Measurements from ENCODE around the gene KRT74.
A peak's percentile ranks its signal among the peaks of the same experiment; 100 is the strongest.

KRT74 gene

DNA sequence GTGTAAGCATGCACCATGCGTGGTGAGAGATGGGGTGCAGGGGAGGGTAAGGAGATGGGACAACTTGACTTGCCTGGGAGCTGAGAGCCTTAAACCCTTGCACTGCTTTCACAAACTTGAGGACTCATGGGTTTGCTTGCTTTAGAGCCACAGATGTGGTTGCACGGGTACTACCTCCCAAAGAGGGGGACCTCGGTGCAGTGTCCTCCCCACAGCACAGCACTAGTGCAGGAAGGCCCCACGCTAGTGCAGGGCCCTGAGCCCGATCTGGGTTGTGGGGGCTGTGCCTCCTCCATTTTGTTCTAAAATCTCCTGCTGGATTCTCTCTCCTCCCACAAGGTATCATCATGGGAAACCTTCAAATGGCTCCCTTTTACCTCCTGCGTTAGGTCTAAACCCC lies 16.4 kb upstream of the KRT74 start:
- Histone ChIP-seq H3K9me3 (ENCODE audit: control insufficient read depth, low read length) (no peaks in the 10 kb centered on the region), H3K27ac (ENCODE audit: insufficient read depth, low read length, poor library complexity, severe bottlenecking) (no peak overlapping the region), H3K27me3 (replicated peaks; ENCODE audit: control insufficient read depth, insufficient read depth, low read length, poor library complexity, severe bottlenecking) (no peaks in the 10 kb centered on the region), H3K36me3 (ENCODE audit: control insufficient read depth, insufficient read depth, low read length) (no peaks in the 10 kb centered on the region), H3K4me1 (ENCODE audit: control insufficient read depth, insufficient read depth, low read length, poor library complexity, severe bottlenecking) (peaks cover 13% of the 10 kb centered on the region), H3K4me3 (ENCODE audit: insufficient read depth, low read depth, low read length, poor library complexity, severe bottlenecking) (no peak overlapping the region)
- DNase-seq, result no peak

DNA sequence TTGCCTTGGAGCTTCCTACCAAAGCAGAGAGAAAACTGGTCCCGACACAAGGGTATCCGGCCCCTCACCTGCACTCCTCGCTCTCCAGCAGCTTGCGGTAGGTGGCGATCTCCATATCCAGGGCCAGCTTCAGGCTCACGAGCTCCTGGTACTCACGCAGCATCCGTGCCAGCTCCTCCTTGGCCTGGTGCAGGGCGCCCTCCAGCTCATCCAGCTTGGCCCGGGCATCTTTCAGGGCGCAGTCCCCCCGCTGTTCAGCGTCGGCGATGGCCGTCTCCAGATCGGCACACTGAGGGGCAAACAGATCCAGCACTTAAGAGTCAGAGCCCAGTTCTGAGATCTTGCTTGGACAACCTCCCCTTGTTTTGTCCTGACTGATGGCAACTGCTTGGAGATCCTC lies 13.9 kb upstream of the KRT74 start:
- H3K36me3 ChIP-seq (ENCODE audit: control insufficient read depth, insufficient read depth, low read length), result no peaks in the 10 kb centered on the region
- no peaks in the 10 kb centered on the region for H3K9me3 ChIP-seq (ENCODE audit: control insufficient read depth, low read length)
- H3K4me3 ChIP-seq (ENCODE audit: insufficient read depth, low read depth, low read length, poor library complexity, severe bottlenecking), result no peak overlapping the region
- H3K27me3 ChIP-seq (replicated peaks; ENCODE audit: control insufficient read depth, insufficient read depth, low read length, poor library complexity, severe bottlenecking), result no peaks in the 10 kb centered on the region
- no peak for DNase-seq
- H3K27ac ChIP-seq (ENCODE audit: insufficient read depth, low read length, poor library complexity, severe bottlenecking), result no peak overlapping the region
- H3K4me1 ChIP-seq (ENCODE audit: control insufficient read depth, insufficient read depth, low read length, poor library complexity, severe bottlenecking), result peaks cover 13% of the 10 kb centered on the region

DNA sequence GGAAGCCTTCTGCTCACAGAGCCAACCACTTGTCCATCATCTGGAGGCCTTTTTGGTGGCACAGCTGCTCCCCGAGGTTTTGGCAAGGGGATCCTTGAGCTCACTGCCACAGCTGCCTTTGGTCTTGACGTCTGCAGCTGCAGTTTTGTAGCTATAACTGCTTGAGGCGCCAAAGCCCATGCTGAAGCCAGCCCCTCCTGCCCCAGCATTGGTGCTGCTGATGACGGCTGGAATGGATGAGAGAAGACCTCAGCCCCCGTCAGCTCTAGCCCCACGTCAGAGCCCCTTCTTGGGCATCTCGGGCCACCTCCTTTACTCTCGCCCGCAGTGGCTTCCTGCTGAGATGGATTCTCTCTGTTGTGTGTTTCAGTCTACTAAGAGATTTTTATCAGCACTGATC lies 12.3 kb upstream of the KRT74 start:
- Histone ChIP-seq H3K36me3 (ENCODE audit: control insufficient read depth, insufficient read depth, low read length) (no peaks in the 10 kb centered on the region), H3K4me1 (ENCODE audit: control insufficient read depth, insufficient read depth, low read length, poor library complexity, severe bottlenecking) (peaks cover 13% of the 10 kb centered on the region), H3K9me3 (ENCODE audit: control insufficient read depth, low read length) (no peaks in the 10 kb centered on the region), H3K27ac (ENCODE audit: insufficient read depth, low read length, poor library complexity, severe bottlenecking) (no peak overlapping the region), H3K27me3 (replicated peaks; ENCODE audit: control insufficient read depth, insufficient read depth, low read length, poor library complexity, severe bottlenecking) (no peaks in the 10 kb centered on the region), H3K4me3 (ENCODE audit: insufficient read depth, low read depth, low read length, poor library complexity, severe bottlenecking) (no peak overlapping the region)
- peak; percentile 17 to 43 (median 24) for DNase-seq

DNA sequence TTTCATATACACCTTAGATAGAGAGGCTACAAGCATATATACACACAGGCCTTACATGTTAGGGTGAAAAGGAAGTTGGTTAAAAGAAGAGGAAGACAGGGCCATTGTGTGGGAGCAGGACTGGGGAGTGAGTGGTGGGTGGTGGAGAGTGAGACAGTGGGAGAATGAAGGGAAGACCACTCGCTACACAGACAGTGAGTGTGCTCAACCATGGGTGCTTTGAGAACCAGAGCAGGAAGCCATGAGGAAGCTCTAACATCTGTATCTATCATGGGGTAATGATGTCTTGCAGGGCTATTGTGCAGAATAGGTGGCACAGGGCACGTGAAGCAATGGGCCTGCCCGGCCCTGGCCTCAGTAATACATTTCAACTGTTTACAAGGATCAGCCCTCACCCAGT lies 11.4 kb upstream of the KRT74 start:
- DNase-seq, result no peak
- no peak overlapping the region for H3K4me3 ChIP-seq (ENCODE audit: insufficient read depth, low read depth, low read length, poor library complexity, severe bottlenecking)
- no peaks in the 10 kb centered on the region for H3K36me3 ChIP-seq (ENCODE audit: control insufficient read depth, insufficient read depth, low read length)
- no peak overlapping the region for H3K27ac ChIP-seq (ENCODE audit: insufficient read depth, low read length, poor library complexity, severe bottlenecking)
- H3K4me1 ChIP-seq (ENCODE audit: control insufficient read depth, insufficient read depth, low read length, poor library complexity, severe bottlenecking), result peaks cover 13% of the 10 kb centered on the region
- no peaks in the 10 kb centered on the region for H3K9me3 ChIP-seq (ENCODE audit: control insufficient read depth, low read length)
- H3K27me3 ChIP-seq (replicated peaks; ENCODE audit: control insufficient read depth, insufficient read depth, low read length, poor library complexity, severe bottlenecking), result no peaks in the 10 kb centered on the region

DNA sequence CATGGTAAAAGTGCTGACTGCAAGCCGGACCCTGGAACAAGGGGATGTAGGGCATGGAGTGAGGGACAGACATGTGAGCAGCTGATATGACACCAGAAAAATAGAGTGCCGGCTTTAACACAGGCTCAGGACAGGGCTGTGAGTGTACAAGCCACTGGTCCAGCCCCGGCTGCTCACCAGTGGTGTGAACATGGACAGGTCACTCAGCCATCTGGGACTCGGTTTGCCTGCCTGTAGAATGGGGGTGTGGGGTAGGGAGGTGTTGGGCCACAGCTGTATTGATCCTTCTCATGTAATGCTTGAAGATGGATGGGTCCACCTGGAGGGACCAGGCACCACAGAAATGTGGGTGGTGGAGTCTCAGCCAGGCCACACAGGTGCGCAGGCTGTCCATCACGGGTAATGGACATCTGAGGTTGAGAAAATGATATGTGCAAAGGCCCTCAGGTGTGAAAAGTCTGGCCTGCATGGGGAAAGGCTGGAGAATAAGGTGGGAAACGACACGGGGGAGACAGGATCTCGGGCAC lies 10.6 kb upstream of the KRT74 start:
- Histone ChIP-seq H3K4me1 (ENCODE audit: control insufficient read depth, insufficient read depth, low read length, poor library complexity, severe bottlenecking) (peaks cover 13% of the 10 kb centered on the region), H3K36me3 (ENCODE audit: control insufficient read depth, insufficient read depth, low read length) (no peaks in the 10 kb centered on the region), H3K4me3 (ENCODE audit: insufficient read depth, low read depth, low read length, poor library complexity, severe bottlenecking) (no peak overlapping the region), H3K27ac (ENCODE audit: insufficient read depth, low read length, poor library complexity, severe bottlenecking) (no peak overlapping the region), H3K9me3 (ENCODE audit: control insufficient read depth, low read length) (no peaks in the 10 kb centered on the region), H3K27me3 (replicated peaks; ENCODE audit: control insufficient read depth, insufficient read depth, low read length, poor library complexity, severe bottlenecking) (no peaks in the 10 kb centered on the region)
- no peak for DNase-seq

DNA sequence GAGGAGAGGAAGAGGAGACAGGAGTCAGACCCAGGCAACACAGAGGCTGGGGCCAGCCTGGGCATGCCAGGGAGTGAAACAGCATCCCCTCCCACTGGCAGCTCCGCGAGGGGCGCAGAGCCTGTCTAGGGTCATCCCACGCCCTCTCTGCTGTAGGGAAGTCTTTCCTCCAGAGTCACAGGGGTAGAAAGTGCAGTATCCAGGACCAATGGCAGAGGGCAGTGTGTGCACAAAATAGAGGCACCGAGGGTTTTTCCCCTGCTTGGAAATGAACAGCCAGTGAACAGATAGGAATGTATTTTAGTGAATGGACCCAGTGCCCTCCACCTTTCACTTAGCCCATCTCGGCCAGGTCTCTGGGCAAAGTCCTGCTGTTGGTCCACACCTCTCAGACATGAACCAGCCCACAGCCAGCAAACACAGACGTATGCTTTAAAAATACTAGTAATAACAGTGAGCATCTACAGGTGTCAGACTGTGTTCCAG lies 9.4 kb upstream of the KRT74 start:
- H3K4me3 ChIP-seq (ENCODE audit: insufficient read depth, low read depth, low read length, poor library complexity, severe bottlenecking), result no peak overlapping the region
- H3K27ac ChIP-seq (ENCODE audit: insufficient read depth, low read length, poor library complexity, severe bottlenecking), result no peak overlapping the region
- peaks cover 13% of the 10 kb centered on the region for H3K4me1 ChIP-seq (ENCODE audit: control insufficient read depth, insufficient read depth, low read length, poor library complexity, severe bottlenecking)
- H3K9me3 ChIP-seq (ENCODE audit: control insufficient read depth, low read length), result no peaks in the 10 kb centered on the region
- H3K27me3 ChIP-seq (replicated peaks; ENCODE audit: control insufficient read depth, insufficient read depth, low read length, poor library complexity, severe bottlenecking), result no peaks in the 10 kb centered on the region
- peak; percentile 18 to 31 (median 28) for DNase-seq
- H3K36me3 ChIP-seq (ENCODE audit: control insufficient read depth, insufficient read depth, low read length), result no peaks in the 10 kb centered on the region

DNA sequence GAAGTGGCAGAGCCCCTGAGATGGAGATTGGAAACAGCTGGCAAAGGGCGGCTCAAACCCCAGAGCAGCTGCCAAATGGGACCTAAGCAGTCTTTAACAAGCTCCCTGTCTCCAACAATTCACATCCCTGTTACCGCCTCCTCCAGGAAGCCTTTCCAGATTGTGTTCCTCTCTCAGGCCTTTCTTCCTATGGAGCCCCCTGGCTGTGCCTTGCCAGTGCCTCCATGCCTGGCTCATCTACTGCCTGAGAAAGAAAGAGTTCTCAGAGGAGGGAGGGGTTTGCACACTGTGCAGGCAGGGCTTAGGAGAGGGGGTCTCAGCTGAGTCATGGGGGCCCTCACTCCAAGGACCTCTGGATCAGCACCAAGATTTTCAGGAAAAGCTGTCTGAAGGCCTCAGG lies 8.8 kb upstream of the KRT74 start:
- Histone ChIP-seq H3K4me1 (ENCODE audit: control insufficient read depth, insufficient read depth, low read length, poor library complexity, severe bottlenecking) (peaks cover 13% of the 10 kb centered on the region), H3K9me3 (ENCODE audit: control insufficient read depth, low read length) (no peaks in the 10 kb centered on the region), H3K27me3 (replicated peaks; ENCODE audit: control insufficient read depth, insufficient read depth, low read length, poor library complexity, severe bottlenecking) (no peaks in the 10 kb centered on the region), H3K36me3 (ENCODE audit: control insufficient read depth, insufficient read depth, low read length) (no peaks in the 10 kb centered on the region), H3K4me3 (ENCODE audit: insufficient read depth, low read depth, low read length, poor library complexity, severe bottlenecking) (no peak overlapping the region), H3K27ac (ENCODE audit: insufficient read depth, low read length, poor library complexity, severe bottlenecking) (no peak overlapping the region)
- DNase-seq, result no peak

DNA sequence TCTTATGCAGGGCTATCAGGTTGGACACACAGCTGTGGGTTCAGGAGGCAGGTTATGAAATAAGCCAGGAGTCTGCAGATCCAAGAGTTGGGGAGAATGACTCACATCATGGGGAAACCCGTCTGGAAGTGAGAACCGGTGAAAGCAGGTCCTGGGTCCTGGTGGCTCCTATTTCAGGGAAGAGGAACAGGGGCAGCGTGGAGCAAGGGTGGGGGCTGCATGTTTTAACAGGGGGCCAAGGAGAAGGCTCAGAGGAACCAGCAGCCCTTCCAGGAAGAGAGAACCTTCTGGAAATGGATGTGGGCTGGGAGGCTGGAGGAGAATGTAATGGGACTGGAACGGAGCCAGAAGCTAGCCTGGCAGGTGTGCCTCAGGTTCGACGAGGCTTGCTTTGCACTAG lies 7.8 kb upstream of the KRT74 start:
- no peaks in the 10 kb centered on the region for H3K36me3 ChIP-seq (ENCODE audit: control insufficient read depth, insufficient read depth, low read length)
- H3K27ac ChIP-seq (ENCODE audit: insufficient read depth, low read length, poor library complexity, severe bottlenecking), result no peak overlapping the region
- no peaks in the 10 kb centered on the region for H3K27me3 ChIP-seq (replicated peaks; ENCODE audit: control insufficient read depth, insufficient read depth, low read length, poor library complexity, severe bottlenecking)
- no peaks in the 10 kb centered on the region for H3K9me3 ChIP-seq (ENCODE audit: control insufficient read depth, low read length)
- peaks cover 9% of the 10 kb centered on the region for H3K4me1 ChIP-seq (ENCODE audit: control insufficient read depth, insufficient read depth, low read length, poor library complexity, severe bottlenecking)
- no peak for DNase-seq
- no peak overlapping the region for H3K4me3 ChIP-seq (ENCODE audit: insufficient read depth, low read depth, low read length, poor library complexity, severe bottlenecking)

DNA sequence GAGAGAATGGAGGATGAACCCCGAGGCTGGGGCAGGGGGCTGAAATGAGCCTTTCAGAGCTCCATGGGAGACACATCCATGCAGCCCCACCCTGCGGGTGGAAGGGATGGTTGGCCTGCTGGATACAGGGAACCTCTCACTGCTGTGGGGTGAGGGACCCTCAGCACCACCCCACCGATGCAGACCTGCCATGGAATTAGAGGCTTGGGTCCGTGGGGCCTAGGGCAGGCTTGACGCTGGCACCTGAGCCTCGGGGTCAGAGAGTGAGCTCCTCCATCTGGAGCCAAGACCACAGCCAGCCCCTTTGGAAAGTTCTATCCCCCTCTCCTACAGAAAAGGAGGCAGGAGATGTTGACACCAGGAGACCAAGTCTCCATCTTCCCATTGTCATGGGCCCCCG lies 7.4 kb upstream of the KRT74 start:
- H3K27me3 ChIP-seq (replicated peaks; ENCODE audit: control insufficient read depth, insufficient read depth, low read length, poor library complexity, severe bottlenecking), result no peaks in the 10 kb centered on the region
- no peak overlapping the region for H3K4me3 ChIP-seq (ENCODE audit: insufficient read depth, low read depth, low read length, poor library complexity, severe bottlenecking)
- H3K9me3 ChIP-seq (ENCODE audit: control insufficient read depth, low read length), result no peaks in the 10 kb centered on the region
- no peak overlapping the region for H3K27ac ChIP-seq (ENCODE audit: insufficient read depth, low read length, poor library complexity, severe bottlenecking)
- no peaks in the 10 kb centered on the region for H3K36me3 ChIP-seq (ENCODE audit: control insufficient read depth, insufficient read depth, low read length)
- peaks cover 5% of the 10 kb centered on the region for H3K4me1 ChIP-seq (ENCODE audit: control insufficient read depth, insufficient read depth, low read length, poor library complexity, severe bottlenecking)
- DNase-seq, result no peak

DNA sequence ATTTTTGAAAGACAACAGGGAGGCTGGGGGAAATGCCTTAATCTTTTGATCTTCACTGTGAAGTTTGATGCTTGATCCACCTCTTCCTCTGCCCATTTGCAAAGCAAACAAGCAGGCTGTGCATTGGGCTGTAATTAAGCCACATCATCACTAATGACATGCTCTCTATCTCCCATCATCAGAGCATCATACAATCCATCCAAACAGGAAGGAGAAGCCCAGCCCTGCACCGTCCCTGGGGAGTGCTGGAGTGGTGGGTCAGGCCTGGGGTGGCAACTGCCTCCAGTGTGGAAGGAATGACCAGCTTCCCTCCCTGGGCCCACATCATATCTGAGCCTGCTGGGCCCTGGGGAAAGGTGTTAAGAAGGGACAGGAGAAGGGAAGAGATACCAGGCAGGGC lies 6.9 kb upstream of the KRT74 start:
- Histone ChIP-seq H3K9me3 (ENCODE audit: control insufficient read depth, low read length) (no peaks in the 10 kb centered on the region), H3K27ac (ENCODE audit: insufficient read depth, low read length, poor library complexity, severe bottlenecking) (no peak overlapping the region), H3K4me3 (ENCODE audit: insufficient read depth, low read depth, low read length, poor library complexity, severe bottlenecking) (no peak overlapping the region), H3K27me3 (replicated peaks; ENCODE audit: control insufficient read depth, insufficient read depth, low read length, poor library complexity, severe bottlenecking) (no peaks in the 10 kb centered on the region), H3K4me1 (ENCODE audit: control insufficient read depth, insufficient read depth, low read length, poor library complexity, severe bottlenecking) (peaks cover under 1% of the 10 kb centered on the region), H3K36me3 (ENCODE audit: control insufficient read depth, insufficient read depth, low read length) (no peaks in the 10 kb centered on the region)
- no peak for DNase-seq

Data from effector memory CD4-positive, alpha-beta T cell (primary cell).